GM21423 (cell line): Measurements from ENCODE around the gene PACSIN1.

Experiments
- ATAC-seq: cut with Tn5 transposase; IDR thresholded peaks from one replicate; pipeline ENCODE4 v1.9.1; 2021; ENCODE audit warnings: mild to moderate bottlenecking, moderate library complexity; ENCODE audit not compliant: unreplicated experiment

The PACSIN1 gene

DNA sequence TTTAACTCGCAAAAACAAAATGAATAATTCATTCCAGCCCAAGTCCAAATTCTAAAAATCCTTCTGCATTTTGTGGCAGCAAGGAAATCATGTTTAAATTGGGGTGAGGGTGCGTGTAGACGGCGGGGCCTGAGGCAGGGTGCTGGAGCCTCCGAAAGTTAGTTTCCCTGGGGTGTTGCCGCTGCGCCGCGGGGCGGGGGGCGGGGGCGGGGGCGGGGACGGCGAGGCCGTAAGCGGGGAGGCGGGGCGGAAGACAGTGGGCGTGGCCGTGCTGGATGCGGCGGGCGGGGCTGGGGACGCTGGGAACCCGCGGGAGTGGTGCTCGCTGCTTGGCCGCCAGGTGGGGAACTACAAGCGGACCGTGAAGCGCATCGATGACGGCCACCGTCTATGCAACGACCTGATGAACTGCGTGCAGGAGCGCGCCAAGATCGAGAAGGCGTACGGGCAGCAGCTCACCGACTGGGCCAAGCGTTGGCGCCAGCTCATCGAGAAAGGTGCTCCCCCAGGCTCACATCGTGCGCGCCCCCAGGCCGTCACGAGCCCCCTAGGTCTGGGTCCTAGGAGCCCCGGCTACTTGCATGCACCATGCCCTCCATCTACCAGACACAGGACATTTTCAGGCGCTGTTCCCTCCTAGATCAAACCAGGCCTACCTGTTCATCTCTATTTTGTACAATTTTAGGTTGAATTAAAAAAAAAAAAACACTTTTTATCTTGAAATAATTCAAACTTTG is 61.3 kb downstream of the PACSIN1 start:
- ATAC-seq, result peak; percentile 88

DNA sequence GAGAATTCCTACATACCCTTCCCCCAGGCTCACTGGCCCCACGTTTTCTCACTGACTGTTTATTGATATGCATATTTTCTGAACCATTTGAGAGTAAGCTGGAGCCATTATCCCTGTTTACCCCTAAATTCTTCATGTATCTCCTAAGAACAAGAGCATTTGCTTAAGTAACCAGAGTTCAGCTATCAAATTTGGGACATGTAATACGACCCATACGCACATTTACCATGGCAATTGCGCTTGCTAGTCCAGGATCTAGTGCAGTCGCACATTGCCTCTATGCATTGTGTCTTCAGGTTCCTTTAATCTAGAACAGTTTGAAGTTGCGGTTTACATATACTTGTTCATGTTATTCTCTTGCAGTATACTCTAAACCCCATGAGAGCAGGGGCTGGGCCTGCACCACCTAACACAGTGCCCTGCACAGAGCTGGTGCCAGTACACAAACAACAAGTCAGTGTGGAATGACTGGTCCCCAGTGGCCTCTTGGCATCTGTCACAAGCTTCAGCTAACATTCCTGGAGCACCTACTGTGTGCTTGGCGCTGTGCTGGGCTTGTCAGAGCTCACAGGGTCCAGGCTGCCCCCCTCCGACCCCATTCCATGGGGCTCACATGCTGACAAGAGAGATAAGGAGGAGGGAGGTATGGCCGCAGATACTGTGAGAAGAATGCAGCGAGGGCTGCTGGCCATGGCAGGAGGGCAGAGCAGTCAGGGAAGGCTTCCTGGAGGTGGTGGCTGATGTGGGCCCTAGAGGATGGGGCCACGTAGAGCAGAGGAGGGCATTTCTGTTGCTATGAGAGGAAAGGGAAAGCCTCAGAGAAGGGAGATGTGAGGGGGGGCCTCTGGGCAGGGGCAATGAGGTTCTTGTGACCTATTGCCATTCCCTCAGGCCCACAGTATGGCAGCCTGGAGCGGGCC is 62.1 kb downstream of the PACSIN1 start:
- ATAC-seq, result no peak

DNA sequence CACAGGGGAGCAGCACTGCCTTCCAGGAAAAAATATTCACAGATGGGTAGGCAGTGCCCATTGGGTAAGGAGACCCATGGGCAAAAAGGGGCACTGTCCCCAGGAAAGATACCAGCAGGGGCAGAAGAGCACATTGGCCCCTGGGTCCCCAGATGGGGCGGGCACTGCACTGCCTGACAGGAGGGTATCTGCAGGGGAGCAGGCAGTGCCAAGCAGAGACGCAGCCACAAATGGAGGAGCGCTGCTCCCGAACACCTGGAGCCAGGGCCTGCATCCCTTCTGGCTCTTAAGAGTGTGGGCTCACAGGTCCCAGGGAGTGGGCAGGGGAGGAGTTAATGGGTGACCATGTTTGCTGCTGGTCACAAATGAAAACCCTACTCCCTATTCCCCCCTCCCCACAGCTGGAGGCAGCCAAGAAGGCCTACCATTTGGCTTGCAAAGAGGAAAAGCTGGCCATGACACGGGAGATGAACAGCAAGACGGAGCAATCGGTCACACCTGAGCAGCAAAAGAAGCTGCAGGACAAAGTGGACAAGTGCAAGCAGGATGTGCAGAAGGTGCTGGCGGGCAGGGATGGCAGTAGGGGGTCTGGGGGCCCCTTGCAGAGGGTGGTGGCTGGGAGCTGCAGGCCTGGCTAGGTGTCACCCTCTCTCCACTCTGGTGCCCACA is 63.3 kb downstream of the PACSIN1 start:
- no peak for ATAC-seq

DNA sequence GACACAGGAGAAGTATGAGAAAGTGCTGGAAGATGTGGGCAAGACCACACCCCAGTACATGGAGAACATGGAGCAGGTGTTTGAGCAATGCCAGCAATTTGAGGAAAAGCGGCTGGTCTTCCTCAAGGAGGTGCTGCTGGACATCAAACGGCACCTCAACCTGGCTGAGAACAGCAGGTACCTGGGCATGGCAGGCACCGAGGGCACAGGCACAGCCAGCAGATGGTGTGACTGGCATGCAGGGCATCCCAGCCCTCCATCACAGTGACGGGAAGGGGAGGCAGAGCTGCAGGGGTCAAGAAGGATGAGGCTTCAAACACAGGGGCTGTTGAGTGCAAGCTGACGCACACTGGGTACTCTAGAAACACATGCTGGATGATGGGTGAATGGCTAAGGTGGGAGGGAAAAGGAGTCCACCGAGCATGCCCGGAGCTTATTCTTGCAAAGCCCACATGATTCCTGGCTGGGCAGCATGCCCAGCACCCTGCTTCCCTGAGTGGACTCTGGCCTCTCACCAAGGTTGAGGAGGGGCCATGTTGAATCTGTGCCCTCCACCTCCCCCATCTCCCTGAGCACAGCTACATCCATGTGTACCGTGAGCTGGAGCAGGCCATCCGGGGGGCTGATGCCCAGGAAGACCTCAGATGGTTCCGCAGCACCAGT is 63.9 kb downstream of the PACSIN1 start:
- no peak for ATAC-seq

DNA sequence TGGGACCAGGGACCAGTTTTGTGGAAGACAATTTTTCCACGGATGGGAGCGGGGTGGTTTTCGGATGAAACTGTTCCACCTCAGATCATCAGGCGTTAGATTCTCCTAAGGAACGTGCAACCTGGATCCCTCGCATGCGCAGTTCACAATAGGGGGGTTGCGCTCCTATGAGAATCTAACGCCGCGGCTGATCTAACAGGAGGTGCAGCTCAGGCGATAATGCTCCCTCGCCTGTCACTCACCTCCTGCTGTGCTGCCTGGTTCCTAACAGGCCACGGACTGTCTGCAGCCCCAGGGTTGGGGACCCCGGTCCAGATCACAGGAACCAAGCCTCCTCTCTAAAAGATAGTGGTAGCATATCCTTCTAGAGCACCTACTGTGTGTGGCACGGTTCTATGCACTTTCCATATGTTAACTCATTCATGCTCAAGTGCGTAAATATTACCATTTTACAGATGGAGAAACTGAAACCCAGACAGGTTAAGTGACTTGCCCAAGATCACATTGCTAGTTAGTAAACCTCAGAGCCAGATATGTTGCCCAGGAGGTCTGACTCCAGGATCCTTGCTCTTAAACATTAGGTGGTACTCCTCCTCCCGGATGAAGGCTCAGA is 65.0 kb downstream of the PACSIN1 start:
- ATAC-seq, result no peak

DNA sequence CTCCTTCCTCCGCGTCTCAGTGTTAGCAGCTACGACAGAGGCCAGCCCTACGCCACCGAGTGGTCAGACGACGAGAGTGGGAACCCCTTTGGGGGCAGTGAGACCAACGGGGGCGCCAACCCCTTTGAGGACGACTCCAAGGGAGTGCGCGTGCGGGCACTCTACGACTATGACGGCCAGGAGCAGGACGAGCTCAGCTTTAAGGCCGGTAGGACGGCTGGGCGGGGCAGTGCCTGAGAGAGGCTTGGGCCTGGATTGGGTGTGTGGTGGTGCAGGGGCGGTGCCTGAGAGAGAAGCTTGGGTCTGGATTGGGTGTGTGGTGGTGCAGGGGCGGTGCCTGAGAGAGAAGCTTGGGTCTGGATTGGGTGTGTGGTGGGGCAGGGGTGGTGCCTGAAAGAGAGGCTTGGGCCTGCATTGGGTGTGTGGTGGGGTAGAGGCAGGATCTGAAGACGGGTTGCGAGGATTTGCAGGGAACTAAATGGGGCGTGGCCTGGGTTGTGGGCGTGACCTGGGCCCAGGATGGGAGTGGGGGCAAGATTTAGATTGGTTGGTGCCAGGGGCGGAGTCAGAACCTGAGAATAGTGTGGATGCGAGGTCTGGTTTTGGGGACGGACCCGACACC is 65.8 kb downstream of the PACSIN1 start:
- ATAC-seq, result no peak

DNA sequence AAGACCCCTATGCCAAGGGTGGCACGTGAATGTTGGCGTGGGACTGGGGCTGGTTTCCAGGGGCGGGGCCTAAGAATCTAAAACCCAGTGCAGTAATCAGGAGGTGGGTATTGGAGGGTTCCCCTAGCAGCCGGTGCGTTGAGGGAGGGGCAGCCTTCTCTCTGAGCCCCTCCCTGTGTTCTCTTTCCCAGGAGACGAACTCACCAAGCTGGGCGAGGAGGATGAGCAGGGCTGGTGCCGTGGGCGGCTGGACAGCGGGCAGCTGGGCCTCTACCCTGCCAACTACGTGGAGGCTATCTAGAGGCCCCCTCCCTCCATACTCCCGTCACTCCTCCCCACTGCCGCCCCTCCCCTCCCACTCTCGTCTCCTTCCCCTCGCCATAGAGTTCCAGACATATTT is 66.4 kb downstream of the PACSIN1 start:
- no peak for ATAC-seq

DNA sequence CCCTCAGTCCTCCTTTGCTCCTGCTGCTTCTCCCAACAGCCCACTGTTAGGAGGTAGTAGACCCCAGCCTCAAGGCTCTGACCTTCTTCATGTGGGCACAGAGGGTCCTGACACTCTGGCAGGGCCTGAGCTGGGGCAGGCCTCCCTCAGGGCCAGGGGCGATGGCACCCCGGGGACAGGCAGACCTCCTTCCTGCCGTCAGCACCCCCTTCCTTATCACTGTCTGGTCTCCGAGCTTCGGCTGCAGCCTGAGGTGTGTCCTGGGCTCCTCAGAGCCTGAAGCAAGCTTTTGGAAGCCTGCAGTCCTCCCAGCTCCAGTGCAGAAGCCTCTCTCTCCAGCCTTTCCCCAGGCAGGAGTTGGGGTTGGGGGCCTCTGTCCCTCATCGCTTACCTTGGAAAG is 68.3 kb downstream of the PACSIN1 start:
- ATAC-seq, result no peak

DNA sequence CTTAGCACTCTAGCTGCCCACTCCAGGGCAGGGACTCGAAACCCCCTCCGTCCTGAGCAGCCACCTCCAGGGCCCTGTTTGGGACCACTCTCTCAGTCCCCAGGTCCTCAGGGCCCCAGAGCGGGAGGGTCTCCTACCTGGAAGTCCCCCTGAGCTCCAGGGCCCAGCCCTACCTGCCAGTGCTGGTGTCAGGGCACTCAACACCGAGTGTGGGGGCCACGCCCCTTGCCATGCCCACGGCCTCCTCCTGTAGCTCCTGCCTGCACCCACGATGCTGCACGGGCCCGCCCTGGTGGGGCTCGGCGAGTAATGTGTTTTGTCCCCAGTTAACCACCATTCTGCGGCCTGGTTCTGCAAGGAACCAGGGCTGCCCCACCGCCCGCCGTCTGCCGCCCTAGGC is 68.8 kb downstream of the PACSIN1 start:
- ATAC-seq, result no peak

DNA sequence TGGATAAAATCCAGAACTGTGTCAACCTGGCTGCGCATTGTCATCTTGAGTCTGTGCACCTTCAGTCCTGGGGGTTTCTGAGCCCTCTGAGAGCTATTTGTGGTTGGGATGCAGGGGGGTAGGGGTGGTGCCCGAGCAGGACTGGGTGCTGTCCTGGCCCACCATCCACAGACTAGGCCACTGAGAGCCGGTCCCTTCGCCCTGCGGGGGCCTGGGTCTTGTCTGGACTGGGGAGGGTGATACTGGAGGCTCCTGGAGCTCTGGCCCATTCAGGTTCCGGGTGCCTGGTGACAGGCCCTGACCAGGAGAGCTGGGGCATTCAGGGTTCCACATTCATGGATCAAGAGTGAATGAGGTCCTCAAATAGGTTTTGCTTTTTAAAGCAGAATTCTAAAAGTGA is 69.3 kb downstream of the PACSIN1 start:
- no peak for ATAC-seq

DNA sequence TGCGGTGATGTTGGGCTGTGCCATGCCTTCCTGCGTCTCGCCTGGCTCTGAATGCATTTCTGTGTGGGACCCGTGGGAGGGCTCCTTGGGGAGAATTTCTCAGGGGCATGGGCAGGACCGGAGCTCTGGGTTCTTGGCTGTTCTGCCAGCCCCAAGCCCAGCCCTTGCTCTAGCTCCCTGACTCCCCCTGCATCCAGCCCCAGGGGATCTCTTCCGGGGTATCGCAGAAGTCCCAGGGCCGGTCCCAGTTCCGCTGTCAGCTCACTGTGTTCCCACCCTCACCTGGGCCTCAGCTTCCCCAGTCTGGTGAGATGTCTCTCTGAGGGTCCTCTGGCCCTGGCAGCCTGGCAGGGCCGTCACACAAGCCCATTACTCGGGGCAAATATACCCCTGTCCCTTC is 69.8 kb downstream of the PACSIN1 start:
- ATAC-seq, result no peak

DNA sequence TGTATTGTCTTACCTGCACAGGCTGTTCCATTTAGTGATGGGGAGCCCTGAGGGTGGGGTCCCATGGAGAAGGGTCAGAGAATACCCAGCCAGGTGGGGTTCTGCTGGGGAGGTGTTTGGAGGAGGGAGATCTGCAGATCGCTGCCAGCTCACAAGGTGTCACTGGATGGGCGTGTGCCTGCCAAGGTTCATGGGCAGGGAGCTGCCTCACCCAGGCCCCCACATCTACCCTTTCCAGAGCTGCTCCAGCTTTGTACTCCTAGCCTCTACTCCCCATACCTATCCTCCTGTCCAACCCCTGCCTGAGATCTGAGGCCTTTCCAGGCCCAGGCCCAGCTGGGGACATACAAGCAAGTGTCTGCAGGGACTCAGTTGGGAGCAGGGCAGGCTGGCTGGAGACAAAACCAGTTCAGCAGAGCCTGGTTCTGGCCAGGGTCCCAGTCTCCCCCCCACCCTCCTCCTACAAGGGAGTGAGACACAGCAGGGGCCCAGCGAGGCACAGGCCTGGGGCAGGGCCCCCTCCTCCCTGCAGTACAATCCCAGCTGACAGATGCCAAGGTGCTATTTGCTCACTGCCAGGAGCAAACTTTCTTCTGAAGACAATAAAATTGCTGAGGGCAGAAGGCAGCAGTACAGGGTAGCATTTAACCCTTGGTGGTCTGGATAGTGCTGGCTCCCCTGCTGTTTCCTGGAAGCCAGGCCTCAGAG is 70.5 kb downstream of the PACSIN1 start:
- ATAC-seq, result no peak

DNA sequence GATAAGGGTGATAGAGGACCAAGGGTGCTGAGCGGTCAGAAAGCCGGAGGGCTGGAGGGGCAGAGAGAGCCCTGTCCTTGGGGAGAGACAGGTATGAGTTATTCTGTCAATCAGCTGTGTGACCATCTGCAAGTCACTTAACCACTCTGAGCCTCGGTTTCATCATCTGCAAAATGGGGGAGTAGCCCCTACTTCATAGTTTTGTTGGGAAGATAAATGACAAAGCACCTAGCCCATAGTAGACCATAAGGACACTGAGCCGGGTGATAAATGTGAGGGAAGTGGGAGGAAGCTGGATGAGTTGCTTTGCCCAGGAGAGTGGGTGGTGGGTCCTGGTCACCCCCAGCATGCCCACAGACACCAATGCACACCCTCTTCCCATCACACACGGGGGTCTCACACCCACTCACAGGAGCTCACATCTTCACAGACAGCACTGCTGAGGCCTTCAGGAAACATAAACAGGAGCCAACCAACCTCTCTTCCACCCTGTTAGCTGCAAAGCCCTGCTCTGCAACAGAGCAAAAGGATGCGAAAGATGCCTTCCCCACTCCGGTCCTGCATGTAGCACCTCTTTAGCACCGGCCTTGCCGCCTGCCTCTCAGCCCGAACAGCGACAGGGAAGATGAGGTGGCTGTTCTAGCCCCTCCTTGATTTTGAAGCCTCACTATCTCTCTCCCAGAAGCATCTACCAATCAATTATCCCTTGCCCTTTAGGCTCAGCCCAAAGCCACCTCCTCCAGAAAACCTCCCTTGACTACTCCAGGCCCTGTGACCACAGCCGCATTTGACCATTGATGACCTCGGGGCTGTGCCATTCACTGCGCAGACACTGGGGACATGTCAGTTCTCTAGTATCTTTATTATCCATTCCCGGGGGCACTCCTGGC is 71.3 kb downstream of the PACSIN1 start:
- no peak for ATAC-seq

DNA sequence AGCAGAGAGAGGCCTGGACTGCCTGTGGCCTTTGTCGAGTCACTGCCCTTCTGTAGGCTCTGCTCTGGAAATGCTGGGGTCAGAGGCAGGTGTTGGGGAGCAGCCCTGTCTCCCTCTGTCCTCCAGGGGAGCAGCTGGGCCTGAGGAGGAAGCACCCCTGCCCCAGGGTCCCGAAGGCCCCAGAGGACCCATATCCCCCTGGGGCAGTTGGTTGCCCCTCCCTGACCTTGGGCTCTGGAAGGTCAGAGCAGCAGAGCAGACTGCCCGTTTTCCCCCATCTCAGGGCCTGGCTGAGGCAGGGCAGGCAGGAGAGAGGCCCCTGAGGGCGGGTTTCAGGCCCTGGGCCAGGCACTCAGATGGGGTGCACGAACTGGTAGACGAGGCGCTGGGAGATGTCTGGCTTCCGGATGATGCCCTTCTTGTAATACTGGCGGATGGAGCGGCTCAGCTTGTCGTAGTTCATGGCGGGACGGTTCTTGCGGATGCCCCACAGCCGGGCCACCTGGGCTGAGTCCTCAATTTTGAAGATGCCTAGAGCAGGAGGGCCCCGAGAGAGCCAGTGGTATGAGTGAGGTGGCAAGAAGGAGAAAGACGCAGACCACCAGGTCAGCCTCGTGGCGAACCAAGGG is 72.2 kb downstream of the PACSIN1 start:
- no peak for ATAC-seq

DNA sequence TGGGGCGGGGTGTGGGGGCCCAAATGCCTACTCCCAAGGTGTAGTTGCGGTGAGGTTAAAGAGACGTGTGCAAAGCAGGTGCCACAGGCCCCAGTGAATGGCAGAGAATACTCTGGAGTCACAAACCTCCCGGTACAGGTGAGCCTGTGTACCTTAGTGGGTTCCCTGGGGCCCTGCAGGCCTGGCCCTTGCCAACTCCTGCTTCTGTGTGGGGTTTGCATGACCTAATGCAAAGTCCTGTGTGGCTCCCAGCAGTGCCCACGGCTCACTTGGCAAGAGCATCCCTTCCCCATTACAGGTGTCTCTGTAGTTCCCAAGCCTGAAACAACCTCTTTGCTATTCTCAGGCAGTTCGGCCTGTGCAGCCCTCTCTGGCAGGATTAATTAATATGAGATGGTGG is 72.7 kb downstream of the PACSIN1 start:
- ATAC-seq, result no peak

DNA sequence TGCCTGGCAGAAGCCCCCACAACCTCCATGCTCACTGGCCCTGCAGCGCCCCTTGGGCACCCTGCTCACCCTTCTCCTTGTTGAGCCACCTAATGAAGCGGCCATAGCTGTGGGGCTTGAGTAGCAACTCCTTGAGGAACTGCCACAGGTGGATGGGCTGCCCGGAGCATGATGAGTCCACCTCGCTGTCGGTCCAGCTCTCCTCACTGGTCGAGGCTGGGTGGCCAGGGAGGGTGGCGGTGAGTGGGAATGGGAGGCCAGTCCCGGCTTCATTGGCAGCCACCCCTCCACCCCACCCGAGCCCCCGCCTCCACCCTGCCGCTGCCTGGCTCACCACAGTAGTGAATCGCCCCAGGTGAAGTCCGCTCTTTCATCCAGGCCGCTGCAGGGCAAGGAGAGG is 73.3 kb downstream of the PACSIN1 start:
- ATAC-seq, result no peak

DNA sequence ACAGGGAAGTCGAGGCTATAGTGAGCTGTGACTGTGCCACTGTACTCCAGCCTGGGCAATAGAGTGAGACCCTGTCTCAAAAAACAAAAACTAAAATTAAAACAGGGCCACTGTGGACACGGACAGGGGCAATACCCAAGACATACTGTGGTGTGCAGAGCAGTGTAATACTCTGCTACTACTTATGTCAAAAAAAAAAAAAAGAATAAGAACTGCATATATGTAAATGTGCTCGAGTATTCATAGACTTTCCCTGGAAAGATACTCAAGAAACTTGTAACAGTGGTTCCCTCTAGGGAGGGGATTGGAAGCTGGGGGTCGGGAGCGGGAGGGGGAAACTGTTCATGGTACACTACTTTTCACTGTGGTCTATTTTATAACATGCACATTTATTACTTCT is 74.3 kb downstream of the PACSIN1 start:
- ATAC-seq, result no peak

DNA sequence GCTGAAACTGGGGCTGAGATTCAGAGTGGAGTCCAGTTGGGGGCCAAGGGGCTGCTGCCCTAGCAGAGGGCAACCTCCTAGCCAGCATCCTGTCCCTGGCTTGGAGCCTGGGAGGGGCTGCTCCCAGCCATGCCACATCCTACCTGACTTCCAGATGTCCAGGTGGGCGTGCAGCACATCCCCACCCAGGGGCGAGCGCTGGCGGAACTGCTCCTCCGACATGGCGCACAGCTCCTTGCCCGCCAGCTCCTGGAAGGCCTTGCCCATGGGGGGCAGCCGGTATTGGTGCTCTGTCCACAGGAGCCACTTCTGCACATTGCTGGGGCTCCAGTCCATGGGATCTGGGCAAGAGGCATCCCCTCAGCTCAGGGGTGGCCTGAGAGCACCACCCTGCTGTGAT is 75.0 kb downstream of the PACSIN1 start:
- no peak for ATAC-seq
